PFSK-1 (cell line): ENCODE data around the gene CCDC87.

Source experiments
- FOXP2 ChIP-seq: optimal IDR thresholded peaks from 2 replicates; pipeline ENCODE3; 2011; ENCODE audit warnings: borderline replicate concordance, control low read depth, inconsistent platforms; ENCODE audit not compliant: insufficient read depth; ENCODE audit errors: extremely low read length, extremely low read depth
- POLR2AphosphoS5 ChIP-seq: IDR thresholded peaks from 2 replicates; pipeline ENCODE4 v1.6.1; 2012; ENCODE audit warnings: low read depth, mild to moderate bottlenecking, control low read depth, low read length, moderate library complexity
- SIN3A ChIP-seq: IDR thresholded peaks from 2 replicates; pipeline ENCODE4 v1.6.1; 2012; ENCODE audit warnings: mild to moderate bottlenecking, low read length, moderate library complexity, borderline replicate concordance; ENCODE audit not compliant: insufficient read depth
- TAF1 ChIP-seq: IDR thresholded peaks from 2 replicates; pipeline ENCODE4 v1.6.1; 2012; ENCODE audit warnings: low read length, control low read depth, borderline replicate concordance; ENCODE audit not compliant: insufficient read depth
- TF ChIP-seq, protein P1 (sequence below), 2 experiments: IDR thresholded peaks; 2 replicates each; pipeline versions ENCODE4 v1.6.1 to v1.8.0; 2011 to 2012; ENCODE audit warnings: low read depth in 2 of 2, low read length in 2 of 2, control low read depth in 1 of 2, inconsistent platforms in 1 of 2, mild to moderate bottlenecking in 1 of 2, moderate library complexity in 1 of 2; ENCODE audit not compliant: insufficient read depth in 1 of 2

DNA sequence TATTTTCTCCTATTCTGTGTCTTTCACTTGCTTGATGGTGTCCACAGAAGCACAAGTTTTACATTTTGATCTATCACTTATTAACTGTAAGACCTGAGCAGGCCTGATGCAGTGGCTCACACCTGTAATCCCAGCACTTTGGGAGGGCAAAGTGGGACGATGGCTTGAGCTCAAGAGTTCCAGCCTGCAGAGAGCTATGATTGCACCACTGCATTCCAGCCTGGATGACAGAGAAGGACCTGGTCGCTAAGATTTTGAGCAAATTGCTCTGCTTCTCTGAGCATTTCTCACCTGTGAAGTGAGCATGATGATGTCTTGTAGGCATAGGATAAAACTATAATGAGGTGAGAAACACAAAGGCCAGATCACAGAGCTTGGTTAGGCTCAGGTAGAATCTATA, 6.7 kb downstream of the CCDC87 start:
- TF ChIP-seq POLR2AphosphoS5 (no peak), TAF1 (no peak), SIN3A (no peak), FOXP2 (no peak)
- TF ChIP-seq, protein P1, sequence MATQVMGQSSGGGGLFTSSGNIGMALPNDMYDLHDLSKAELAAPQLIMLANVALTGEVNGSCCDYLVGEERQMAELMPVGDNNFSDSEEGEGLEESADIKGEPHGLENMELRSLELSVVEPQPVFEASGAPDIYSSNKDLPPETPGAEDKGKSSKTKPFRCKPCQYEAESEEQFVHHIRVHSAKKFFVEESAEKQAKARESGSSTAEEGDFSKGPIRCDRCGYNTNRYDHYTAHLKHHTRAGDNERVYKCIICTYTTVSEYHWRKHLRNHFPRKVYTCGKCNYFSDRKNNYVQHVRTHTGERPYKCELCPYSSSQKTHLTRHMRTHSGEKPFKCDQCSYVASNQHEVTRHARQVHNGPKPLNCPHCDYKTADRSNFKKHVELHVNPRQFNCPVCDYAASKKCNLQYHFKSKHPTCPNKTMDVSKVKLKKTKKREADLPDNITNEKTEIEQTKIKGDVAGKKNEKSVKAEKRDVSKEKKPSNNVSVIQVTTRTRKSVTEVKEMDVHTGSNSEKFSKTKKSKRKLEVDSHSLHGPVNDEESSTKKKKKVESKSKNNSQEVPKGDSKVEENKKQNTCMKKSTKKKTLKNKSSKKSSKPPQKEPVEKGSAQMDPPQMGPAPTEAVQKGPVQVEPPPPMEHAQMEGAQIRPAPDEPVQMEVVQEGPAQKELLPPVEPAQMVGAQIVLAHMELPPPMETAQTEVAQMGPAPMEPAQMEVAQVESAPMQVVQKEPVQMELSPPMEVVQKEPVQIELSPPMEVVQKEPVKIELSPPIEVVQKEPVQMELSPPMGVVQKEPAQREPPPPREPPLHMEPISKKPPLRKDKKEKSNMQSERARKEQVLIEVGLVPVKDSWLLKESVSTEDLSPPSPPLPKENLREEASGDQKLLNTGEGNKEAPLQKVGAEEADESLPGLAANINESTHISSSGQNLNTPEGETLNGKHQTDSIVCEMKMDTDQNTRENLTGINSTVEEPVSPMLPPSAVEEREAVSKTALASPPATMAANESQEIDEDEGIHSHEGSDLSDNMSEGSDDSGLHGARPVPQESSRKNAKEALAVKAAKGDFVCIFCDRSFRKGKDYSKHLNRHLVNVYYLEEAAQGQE (IDR thresholded peaks at IDR 0.05; ENCODE audit: insufficient read depth in 1 of 2, low read depth in 2 of 2, low read length in 2 of 2) = no peak
